MM.1S (cell line): Measurements from ENCODE around the gene PIK3R5.

Experiments used
- CTCF ChIP-seq: fragments of 300-600 bp; sonication (generic); IDR thresholded peaks from 2 replicates; pipeline ENCODE4 v1.5.1; 2016; ENCODE audit warnings: antibody characterized with exemption, low read length, mixed read lengths
- EZH2 ChIP-seq: fragments of 300-600 bp; sonication (generic); optimal IDR thresholded peaks from 2 replicates; pipeline ENCODE3; 2017; ENCODE audit warnings: low read depth, mild to moderate bottlenecking, antibody characterized with exemption, low read length, mixed read lengths

DNA sequence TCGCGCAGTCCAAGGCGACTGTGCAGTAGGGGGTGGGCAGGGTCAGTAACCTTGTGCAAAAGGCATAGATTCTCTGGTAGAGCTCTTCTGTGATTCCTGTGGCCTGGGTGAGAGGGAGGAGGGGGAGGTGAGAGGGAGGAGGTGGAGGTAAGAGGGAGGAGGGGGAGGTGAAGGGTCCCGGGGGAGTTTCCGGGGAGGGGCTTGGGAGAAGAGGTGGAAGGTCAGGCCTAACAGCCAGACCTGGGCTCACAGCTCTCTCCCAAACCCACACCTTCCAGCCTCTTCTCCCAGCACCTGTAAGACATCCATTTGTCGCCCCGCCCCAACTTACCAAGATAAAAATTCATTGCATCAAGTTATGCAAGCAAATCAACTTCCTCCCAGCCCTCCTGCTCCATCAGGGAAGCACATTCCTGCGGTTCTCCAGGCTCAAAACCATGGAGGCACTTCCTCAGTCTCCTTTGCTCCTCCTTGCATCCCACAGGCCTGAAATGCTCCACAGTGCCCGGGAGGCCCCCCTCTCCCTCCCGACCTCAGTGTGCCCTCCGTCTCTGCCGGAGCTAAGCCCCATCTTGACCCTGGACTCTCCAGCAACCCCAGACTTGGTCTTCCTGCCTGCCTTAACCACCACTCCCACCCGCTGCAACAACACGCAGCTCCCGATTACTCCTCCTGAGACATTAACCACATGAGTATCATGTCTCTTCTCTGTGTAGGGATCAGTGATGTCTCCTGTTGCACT, 128.5 kb downstream of the PIK3R5 start:
- TF ChIP-seq CTCF (no peak), EZH2 (no peak)
